ENCODE results near the gene CENPVL1. TPM values are rescaled to one million over a fixed set of nuclear protein-coding genes. Genes with fewer than 3 reads are reported as not detected.
"Not testable (repeated sequence)": the region's sequence is repeated elsewhere in the genome, so short reads cannot be mapped to it uniquely, and the experiment has no call there.

The CENPVL1 gene
- total RNA-seq, result not detected

- WGBS, 2 donors, result no CpG with 5 or more reads among the region's 87 CpGs
- intact Hi-C loops (cut with DNase I); H3K27me3 ChIP-seq: not testable (repeated sequence)
Observed at GRCh38 chrX:51710277-51711164, at the start of gene CENPVL1. TSS of gene CENPVL1 (plus strand) at chrX:51710512. CDS start at chrX:51710512, 0 bp downstream.

GRCh38 chrX:51665981-51666380, 44.3 kb upstream of the CENPVL1 start:
- 22 to 47% methylated on average over 5 of the region's 5 CpGs for WGBS, 2 donors

More at GRCh38 chrX:51710277-51711164, at the start of gene CENPVL1:
- not testable (repeated sequence) for H3K4me3 ChIP-seq, H3K27ac ChIP-seq, H3K36me3 ChIP-seq, H3K4me1 ChIP-seq, DNase-seq, H3K9me3 ChIP-seq

GRCh38 chrX:51679689-51680433, 30.5 kb upstream of the CENPVL1 start:
- no CpG with 5 or more reads among the region's 18 CpGs for WGBS, 2 donors
- DNase-seq; intact Hi-C loops (cut with DNase I): not testable (repeated sequence)

More at GRCh38 chrX:51665981-51666380, 44.3 kb upstream of the CENPVL1 start:
- Histone ChIP-seq H3K27ac (no peak overlapping the region), H3K36me3 (no peaks in the 10 kb centered on the region), H3K4me3 (no peak overlapping the region), H3K4me1 (no peaks in the 10 kb centered on the region), H3K27me3 (no peaks in the 10 kb centered on the region), H3K9me3 (no peaks in the 10 kb centered on the region)
- intact Hi-C loops (cut with DNase I), result no loop called here
- no peak for DNase-seq
- no peak for TF ChIP-seq POLR2A (IDR thresholded peaks at IDR 0.05)
- TF ChIP-seq CTCF (IDR thresholded peaks at IDR 0.05), result no peak

GRCh38 chrX:51681808-51682719, 28.2 kb upstream of the CENPVL1 start:
- H3K27ac ChIP-seq; H3K4me3 ChIP-seq; H3K36me3 ChIP-seq; H3K9me3 ChIP-seq; H3K27me3 ChIP-seq; intact Hi-C loops (cut with DNase I); DNase-seq; H3K4me1 ChIP-seq: not testable (repeated sequence)
- WGBS, 2 donors, result no CpG with 5 or more reads among the region's 88 CpGs

More at GRCh38 chrX:51679689-51680433, 30.5 kb upstream of the CENPVL1 start:
- not testable (repeated sequence) for H3K4me3 ChIP-seq, H3K4me1 ChIP-seq, H3K27ac ChIP-seq, H3K9me3 ChIP-seq, H3K36me3 ChIP-seq, H3K27me3 ChIP-seq

- H3K4me1 ChIP-seq; DNase-seq; H3K36me3 ChIP-seq; H3K9me3 ChIP-seq; H3K4me3 ChIP-seq; H3K27me3 ChIP-seq; H3K27ac ChIP-seq; intact Hi-C loops (cut with DNase I): not testable (repeated sequence)
- no CpG with 5 or more reads among the region's 30 CpGs for WGBS, 2 donors
Observed at GRCh38 chrX:51682720-51683062, 27.6 kb upstream of the CENPVL1 start, which contains the start of gene CENPVL2. TSS of gene CENPVL2 (minus strand) at chrX:51682831. CDS start at chrX:51682831, 0 bp downstream.

- no peak overlapping the region for H3K4me3 ChIP-seq
- H3K9me3 ChIP-seq, result no peaks in the 10 kb centered on the region
- H3K27me3 ChIP-seq, result no peaks in the 10 kb centered on the region
- no peak overlapping the region for H3K27ac ChIP-seq
- DNase-seq, result no peak
- H3K4me1 ChIP-seq, result no peaks in the 10 kb centered on the region
- H3K36me3 ChIP-seq, result no peaks in the 10 kb centered on the region
- intact Hi-C loops (cut with DNase I), result no loop called here
- WGBS, 2 donors, result 70 to 80% methylated on average over 1 to 2 of the region's 6 CpGs
- TF ChIP-seq POLR2A (IDR thresholded peaks at IDR 0.05) (no peak), CTCF (IDR thresholded peaks at IDR 0.05) (no peak)
Observed at GRCh38 chrX:51694254-51694653, 16.1 kb upstream of the CENPVL1 start.
